H1 (cell line): Measurements from ENCODE around the gene L3MBTL4. TPM values are rescaled to one million over a fixed set of nuclear protein-coding genes. Genes with fewer than 3 reads are reported as not detected.

ENCODE experiments used
- CTCF ChIA-PET: fragments of 300-600 bp; sonication (Branson Sonifier 250); formaldehyde crosslinking; loops from one replicate; lab custom pipeline; 2021; ENCODE audit not compliant: partially characterized antibody; lab: Charles Lee
- POLR2A ChIA-PET: fragments of 300-600 bp; sonication (Branson Sonifier 250); formaldehyde crosslinking; loops from one replicate; lab custom pipeline; 2021; ENCODE audit warnings: inconsistent platforms; ENCODE audit not compliant: partially characterized antibody; lab: Charles Lee
- DNase-seq, 2 experiments: peaks; one replicate each; pipeline versions ENCODE4 v3.0.0 to v3.0.0-alpha.2; 2010 to 2022; ENCODE audit warnings: low spot score in 2 of 2, low read depth in 1 of 2, mixed read lengths in 1 of 2
- FAIRE-seq: peaks from 2 replicates; lab custom pipeline; 2011; peaks lifted over from hg19 to GRCh38; lab: Jason Lieb, UNC
- H2AFZ ChIP-seq: 2 replicates; pipeline ENCODE4 v1.8.1; 2012; ENCODE audit warnings: low read length, inconsistent platforms
- H2AK5ac ChIP-seq: 2 replicates; pipeline ENCODE4 v1.6.1; 2013; ENCODE audit warnings: low read depth, low read length
- H2BK120ac ChIP-seq: replicated peaks from 2 replicates; pipeline ENCODE3; 2013; ENCODE audit warnings: low read depth, low read length, inconsistent platforms
- H2BK12ac ChIP-seq: 2 replicates; pipeline ENCODE4 v1.6.1; 2013; ENCODE audit warnings: low read depth, low read length
- H2BK15ac ChIP-seq: 2 replicates; pipeline ENCODE4 v1.6.1; 2013; ENCODE audit warnings: low read length
- H2BK20ac ChIP-seq: 2 replicates; pipeline ENCODE4 v1.6.1; 2013; ENCODE audit warnings: low read length
- H2BK5ac ChIP-seq: 2 replicates; pipeline ENCODE4 v1.6.1; 2013; ENCODE audit warnings: low read depth, low read length
- H3K14ac ChIP-seq: 2 replicates; pipeline ENCODE4 v1.6.1; 2013; ENCODE audit warnings: inconsistent platforms; ENCODE audit not compliant: insufficient read length
- H3K18ac ChIP-seq: 2 replicates; pipeline ENCODE4 v1.6.1; 2013; ENCODE audit warnings: low read length; ENCODE audit errors: extremely low read depth
- H3K23ac ChIP-seq: 2 replicates; pipeline ENCODE4 v1.6.1; 2013; ENCODE audit warnings: inconsistent platforms; ENCODE audit not compliant: insufficient read length
- H3K23me2 ChIP-seq: 2 replicates; pipeline ENCODE4 v1.6.1; 2013; ENCODE audit warnings: low read depth, low read length
- H3K27ac ChIP-seq: 2 replicates; pipeline ENCODE4 v1.6.1; 2011; ENCODE audit warnings: low read depth, low read length, inconsistent platforms
- H3K27me3 ChIP-seq, 4 experiments: replicated peaks in 1 of 4; 1 replicate in 1 of 4; 2 replicates in 3 of 4; pipeline versions ENCODE4 v1.6.1 to v1.8.1; 2011 to 2013; ENCODE audit warnings: low read length in 3 of 4, mild to moderate bottlenecking in 3 of 4, inconsistent platforms in 2 of 4, mixed read lengths in 2 of 4, moderate library complexity in 1 of 4; ENCODE audit not compliant: control insufficient read depth in 3 of 4, insufficient read depth in 3 of 4; ENCODE audit errors: extremely low read depth in 1 of 4
- H3K36me3 ChIP-seq, 4 experiments: 2 replicates each; pipeline versions ENCODE4 v1.6.1 to v1.8.1; 2011 to 2013; ENCODE audit warnings: mild to moderate bottlenecking in 4 of 4, low read length in 3 of 4, moderate library complexity in 2 of 4, control low read depth in 1 of 4, inconsistent platforms in 1 of 4; ENCODE audit not compliant: insufficient read depth in 4 of 4, control insufficient read depth in 2 of 4
- H3K4ac ChIP-seq: replicated peaks from 2 replicates; pipeline ENCODE3; 2013; ENCODE audit warnings: low read length, low read depth, mixed read lengths, inconsistent platforms; ENCODE audit not compliant: insufficient read length
- H3K4me1 ChIP-seq, 4 experiments: replicated peaks in 1 of 4; 1 replicate in 1 of 4; 2 replicates in 3 of 4; pipeline versions ENCODE4 v1.6.1 to v1.8.1; 2011 to 2013; ENCODE audit warnings: low read length in 3 of 4, inconsistent platforms in 2 of 4, mixed read lengths in 1 of 4; ENCODE audit not compliant: insufficient read depth in 4 of 4, control insufficient read depth in 3 of 4
- H3K4me2 ChIP-seq, 2 experiments: 2 replicates each; pipeline versions ENCODE4 v1.6.1 to v1.8.1; 2011 to 2013; ENCODE audit warnings: low read depth in 2 of 2, low read length in 2 of 2, control low read depth in 1 of 2, inconsistent platforms in 1 of 2, mild to moderate bottlenecking in 1 of 2; ENCODE audit not compliant: insufficient read depth in 1 of 2
- H3K4me3 ChIP-seq, 4 experiments: fragments of 200-600, 300-600 bp in 1 of 4; sonication (generic), shearing (Covaris generic), sonication (Bioruptor Twin) in 1 of 4; 2 replicates each; pipeline versions ENCODE4 v1.5.1 to v1.8.1; 2011 to 2016; ENCODE audit warnings: low read length in 4 of 4, low read depth in 3 of 4, control low read depth in 2 of 4, inconsistent platforms in 2 of 4, mild to moderate bottlenecking in 2 of 4, mixed read lengths in 1 of 4, moderate library complexity in 1 of 4; ENCODE audit not compliant: insufficient read depth in 2 of 4; ENCODE audit errors: extremely low read depth in 1 of 4
- H3K56ac ChIP-seq: replicated peaks from 2 replicates; pipeline ENCODE3; 2013; ENCODE audit warnings: low read depth, mild to moderate bottlenecking, mixed read lengths, low read length, inconsistent platforms; ENCODE audit not compliant: insufficient read length
- H3K79me1 ChIP-seq: 2 replicates; pipeline ENCODE4 v1.6.1; 2013; ENCODE audit warnings: low read depth, low read length, control low read depth
- H3K79me2 ChIP-seq, 2 experiments: 2 replicates each; pipeline versions ENCODE4 v1.6.1 to v1.8.1; 2012 to 2013; ENCODE audit warnings: low read length in 2 of 2, mild to moderate bottlenecking in 2 of 2, inconsistent platforms in 1 of 2; ENCODE audit not compliant: insufficient read depth in 2 of 2, control insufficient read depth in 1 of 2
- H3K9ac ChIP-seq, 4 experiments: replicated peaks in 1 of 4; 1 replicate in 1 of 4; 2 replicates in 3 of 4; pipeline versions ENCODE4 v1.6.1 to v1.8.1; 2011 to 2013; ENCODE audit warnings: low read depth in 3 of 4, low read length in 3 of 4, control low read depth in 2 of 4, mild to moderate bottlenecking in 2 of 4, moderate library complexity in 2 of 4, inconsistent platforms in 1 of 4; ENCODE audit errors: extremely low read depth in 1 of 4
- H3K9me3 ChIP-seq, 2 experiments: 2 replicates each; pipeline versions ENCODE4 v1.6.1 to v1.8.1; 2012 to 2013; ENCODE audit warnings: mild to moderate bottlenecking in 2 of 2, moderate library complexity in 2 of 2, control low read depth in 1 of 2, inconsistent platforms in 1 of 2, low read depth in 1 of 2, low read length in 1 of 2, mixed read lengths in 1 of 2; ENCODE audit not compliant: insufficient read depth in 2 of 2
- H4K20me1 ChIP-seq, 2 experiments: replicated peaks in 1 of 2; 2 replicates each; pipeline versions ENCODE3 to v1.8.1; 2011 to 2013; ENCODE audit warnings: inconsistent platforms in 2 of 2, low read length in 2 of 2, mild to moderate bottlenecking in 1 of 2; ENCODE audit not compliant: insufficient read depth in 2 of 2, control insufficient read depth in 1 of 2
- H4K5ac ChIP-seq: 2 replicates; pipeline ENCODE4 v1.6.1; 2013; ENCODE audit warnings: low read length, low read depth, mixed read lengths, inconsistent platforms; ENCODE audit not compliant: insufficient read length
- H4K8ac ChIP-seq: 2 replicates; pipeline ENCODE4 v1.8.0; 2013; ENCODE audit warnings: mild to moderate bottlenecking, moderate library complexity, low read length, inconsistent platforms; ENCODE audit not compliant: insufficient read depth; ENCODE audit errors: extremely low read depth
- H4K91ac ChIP-seq: replicated peaks from 2 replicates; pipeline ENCODE3; 2013; ENCODE audit warnings: low read length, mixed read lengths, inconsistent platforms; ENCODE audit not compliant: insufficient read length
- CEBPB ChIP-seq: IDR thresholded peaks from 2 replicates; pipeline ENCODE4 v1.6.1; 2012; ENCODE audit warnings: low read depth, low read length
- EP300 ChIP-seq, 2 experiments: IDR thresholded peaks; 1 replicate in 1 of 2; 2 replicates in 1 of 2; pipeline ENCODE4 v1.6.1; 2011 to 2012; ENCODE audit warnings: low read depth in 2 of 2, low read length in 2 of 2, mild to moderate bottlenecking in 2 of 2, borderline replicate concordance in 1 of 2, inconsistent platforms in 1 of 2, moderate library complexity in 1 of 2
- JUN ChIP-seq: IDR thresholded peaks from 2 replicates; pipeline ENCODE4 v1.6.1; 2011; ENCODE audit warnings: low read depth, mild to moderate bottlenecking, improper control_type of control experiment, low read length
- RNF2 ChIP-seq: fragments of 200-900, 300-1000 bp; sonication (generic); IDR thresholded peaks from 2 replicates; pipeline ENCODE4 v1.7.1; 2016; ENCODE audit warnings: borderline replicate concordance, low read depth, mild to moderate bottlenecking, antibody characterized with exemption, low read length; ENCODE audit not compliant: poor library complexity, severe bottlenecking; ENCODE audit errors: missing control alignments
- SIRT6 ChIP-seq: IDR thresholded peaks from one replicate; pipeline ENCODE4 v1.7.1; 2012; ENCODE audit warnings: low read length, inconsistent platforms
- SUZ12 ChIP-seq: fragments of 200-600 bp; sonication (generic); IDR thresholded peaks from 2 replicates; pipeline ENCODE4 v1.6.1; 2012; ENCODE audit warnings: mild to moderate bottlenecking, inconsistent platforms, low read length, moderate library complexity, mixed read lengths
- USF2 ChIP-seq: IDR thresholded peaks from 2 replicates; pipeline ENCODE4 v1.6.1; 2011; ENCODE audit warnings: low read length, improper control_type of control experiment
- WGBS, 2 experiments: shearing (Covaris generic) in 1 of 2; methylation state at CpG; one replicate each; pipeline versions ENCODE4 v1.1.6 to v1.1.7; 2013 to 2015; ENCODE audit warnings: low lambda C conversion rate in 2 of 2, mixed read lengths in 2 of 2, inconsistent platforms in 1 of 2, low coverage in 1 of 2, missing lambda C conversion rate in 1 of 2; ENCODE audit not compliant: insufficient replicate concordance in 2 of 2, insufficient coverage in 1 of 2, insufficient read length in 1 of 2; ENCODE audit errors: extremely low coverage in 1 of 2, missing lambda C conversion rate in 1 of 2; 5-methylcytosine and 5-hydroxymethylcytosine counted together
- polyA plus RNA-seq, 7 experiments: library from polyadenylated mRNA; depleted of rRNA in 3 of 7; stranded (reverse) in 5 of 7; unstranded in 2 of 7; fragments of >200 nt in 5 of 7; fragments of 200-250 nt in 2 of 7; gene quantifications; 1 replicate in 5 of 7; 2 replicates in 1 of 7; 4 replicates in 1 of 7; pipeline versions ENCODE4 v1.2.1 to v1.2.3, GENCODE V29; 2011 to 2013; ENCODE audit warnings: missing spikeins in 2 of 7, mixed read lengths in 2 of 7
- total RNA-seq: library from RNA; stranded (reverse); fragmentation: NEBNext Ultra II Directional; extraction: Animal tissue kit (Norgen Biotek cat#: 25700); gene quantifications from 2 replicates; pipeline ENCODE4 v1.2.1, GENCODE V29; 2021

The L3MBTL4 gene
- total and polyA plus RNA-seq, 2 of the 8 experiments (the other 6 are each of a cell fraction or from before 2014, with no cell fraction given) = 1.0 to 2.1 TPM

- H3K27me3 ChIP-seq = no peaks in the 10 kb centered on the region
- no peak overlapping the region for H2AFZ ChIP-seq
- H4K5ac ChIP-seq = no peak overlapping the region
- no peak overlapping the region for H3K4me3 ChIP-seq
- no peak for FAIRE-seq
- H3K4me2 ChIP-seq = no peak overlapping the region
- H2BK5ac ChIP-seq = no peak overlapping the region
- no peak for TF ChIP-seq SIRT6
- TF ChIP-seq USF2 = no peak
- TF ChIP-seq EP300 (IDR thresholded peaks at IDR 0.05; ENCODE audit: borderline replicate concordance in 1 of 2, low read depth in 2 of 2, low read length in 2 of 2) = no peak
- no peak for TF ChIP-seq CEBPB
- no peak for TF ChIP-seq SUZ12
- no peak for TF ChIP-seq RNF2
- no peak for TF ChIP-seq JUN
- TF ChIP-seq, all 59 proteins: peak for 0
- Histone ChIP-seq H2BK120ac (no peak overlapping the region), H2AK5ac (no peak overlapping the region), H3K79me1 (no peaks in the 10 kb centered on the region), H3K36me3 (no peaks in the 10 kb centered on the region), H3K14ac (no peak overlapping the region), H3K9ac (no peak overlapping the region), H2BK15ac (no peak overlapping the region), H2BK12ac (no peak overlapping the region), H3K79me2 (no peaks in the 10 kb centered on the region), H4K8ac (no peak overlapping the region), H3K9me3 (no peaks in the 10 kb centered on the region), H3K18ac (no peak overlapping the region), H3K56ac (no peak overlapping the region), H4K91ac (no peak overlapping the region), H4K20me1 (no peaks in the 10 kb centered on the region), H3K4me1 (no peaks in the 10 kb centered on the region), H3K4ac (no peak overlapping the region), H3K27ac (no peak overlapping the region), H3K23me2 (no peaks in the 10 kb centered on the region), H2BK20ac (no peak overlapping the region), H3K23ac (no peak overlapping the region)
- CTCF ChIA-PET = interaction anchor here (0.9 to 2.8 kb wide), 16 partner anchors 9 to 351 kb away, joined by 3 to 18 read pairs (median 6); no protein-coding TSS in a partner anchor
- POLR2A ChIA-PET = no interaction called here
- 96% methylated on average over 3 of the region's 3 CpGs; no CpG with 5 or more reads in 1 of the 2 experiments for WGBS, 2 experiments
- DNase-seq = no peak
Observed at GRCh38 chr18:6220129-6220528, 194.6 kb downstream of the L3MBTL4 start.
